Sigmoid colon (tissue), 7 donors: ENCODE data around the gene STK11. TPM values are rescaled to one million over a fixed set of nuclear protein-coding genes. Genes with fewer than 3 reads are reported as not detected.

ENCODE experiments used
- DNase-seq: peaks from one replicate; pipeline ENCODE4 v3.0.0-alpha.2; 2019
- H3K27ac ChIP-seq, 4 donors: fragments of 200-600 bp; sonication (generic); one replicate each; pipeline ENCODE4 v1.5.1; 2016 to 2019; ENCODE audit warnings: mild to moderate bottlenecking in 1 of 4
- H3K27me3 ChIP-seq, 3 donors: fragments of 200-600 bp; sonication (generic); one replicate each; pipeline ENCODE4 v1.5.1; 2019; ENCODE audit warnings: mild to moderate bottlenecking in 1 of 3
- H3K36me3 ChIP-seq, 4 donors: fragments of 200-600 bp; sonication (generic); one replicate each; pipeline ENCODE4 v1.5.1; 2016 to 2019
- H3K4me1 ChIP-seq, 4 donors: fragments of 200-600 bp; sonication (generic); one replicate each; pipeline ENCODE4 v1.5.1; 2017 to 2019
- H3K4me3 ChIP-seq, 4 donors: fragments of 200-600 bp; sonication (generic); one replicate each; pipeline ENCODE4 v1.5.1; 2017 to 2019; ENCODE audit warnings: mild to moderate bottlenecking in 2 of 4, moderate library complexity in 1 of 4
- H3K9me3 ChIP-seq, 4 donors: fragments of 200-600 bp in 3 of 4; sonication (generic) in 3 of 4; one replicate each; pipeline versions ENCODE4 v1.5.1 to v1.6.1; 2013 to 2019
- CTCF ChIP-seq, 4 experiments: fragments of 450-650 bp in 3 of 4; fragments of 200-600 bp in 1 of 4; IDR thresholded peaks; one replicate each; pipeline ENCODE4 v1.5.1; 2016 to 2019; ENCODE audit warnings: antibody characterized with exemption in 4 of 4, mild to moderate bottlenecking in 3 of 4, moderate library complexity in 2 of 4
- EP300 ChIP-seq, 4 donors: sonication (generic); formaldehyde crosslinking; IDR thresholded peaks; one replicate each; pipeline ENCODE4 v1.6.1; 2017; ENCODE audit warnings: antibody characterized with exemption in 4 of 4
- POLR2A ChIP-seq, 2 donors: fragments of 450-650 bp; IDR thresholded peaks; one replicate each; pipeline ENCODE4 v1.6.1; 2016; ENCODE audit warnings: antibody characterized with exemption in 2 of 2, mild to moderate bottlenecking in 2 of 2, moderate library complexity in 2 of 2
- POLR2AphosphoS5 ChIP-seq, 4 donors: sonication (generic); formaldehyde crosslinking; IDR thresholded peaks; one replicate each; pipeline ENCODE4 v1.6.1; 2017; ENCODE audit warnings: antibody characterized with exemption in 4 of 4
- WGBS, 2 donors: extraction: QIAGEN DNeasy Blood & Tissue Kit; methylation state at CpG; one replicate each; pipeline ENCODE4 v1.1.7; 2013; 5-methylcytosine and 5-hydroxymethylcytosine counted together
- intact Hi-C: fragments of 100-400 bp; cut with DNase I; formaldehyde crosslinking; loops from one replicate; pipeline ENCODE4 v1.15.1; 2023
- polyA plus RNA-seq, 3 donors: library from polyadenylated mRNA; stranded (reverse); fragments of 200-250 nt; gene quantifications; one replicate each; pipeline ENCODE4 v1.2.3, GENCODE V29; 2013
- total RNA-seq, 4 donors: library from RNA; depleted of rRNA; stranded (reverse); fragments of >200 nt; gene quantifications; one replicate each; pipeline ENCODE4 v1.1.0, GENCODE V29; 2016
- donor health status: healthy with polysubstance abuse.
- donor health status: Bipolar disorder and iron deficiency.
- donor health status: healthy.

The STK11 gene
- total and polyA plus RNA-seq, 7 donors, result 31.2 to 86.5 (median 41.8) TPM

- H3K4me3 ChIP-seq, result peak overlapping the region in 1 of 4 donors; percentile 53
- intact Hi-C loops, result loop anchor here (1.0 to 10.0 kb wide), 2 partner anchors 23 to 693 kb away; partner anchors contain the start of gene BSG
- peaks cover 0 to 73% (median 69%) of the 10 kb centered on the region in 4 donors for H3K4me1 ChIP-seq
- H3K27ac ChIP-seq, result peak overlapping the region; percentile 94 to 100 (median 97)
- 24 to 28% methylated on average over 35 of the region's 35 CpGs for WGBS, 2 donors
- no peaks in the 10 kb centered on the region for H3K27me3 ChIP-seq
- H3K9me3 ChIP-seq, result no peaks in the 10 kb centered on the region
- DNase-seq, result peak; percentile 80
- peaks cover 15 to 19% (median 17%) of the 10 kb centered on the region in 4 donors for H3K36me3 ChIP-seq
- peak in 1 of 4 donors; percentile 14 for TF ChIP-seq EP300 (IDR thresholded peaks at IDR 0.05)
- no peak for TF ChIP-seq POLR2A (IDR thresholded peaks at IDR 0.05)
- peak in 1 of 4 donors; percentile 32 for TF ChIP-seq POLR2AphosphoS5 (IDR thresholded peaks at IDR 0.05)
- TF ChIP-seq CTCF (IDR thresholded peaks at IDR 0.05), result no peak
Measured at GRCh38 chr19:1267477-1268225, 62.1 kb downstream of the STK11 start.

- Histone ChIP-seq H3K4me3 (peak overlapping the region in 1 of 4 donors; percentile 61), H3K27me3 (no peaks in the 10 kb centered on the region), H3K36me3 (peaks cover 22 to 27% (median 25%) of the 10 kb centered on the region in 4 donors), H3K4me1 (peaks cover 0 to 78% (median 75%) of the 10 kb centered on the region in 4 donors), H3K27ac (peak overlapping the region; percentile 94 to 100 (median 97)), H3K9me3 (no peaks in the 10 kb centered on the region)
- DNase-seq, result peak; percentile 77
- 51 to 59% methylated on average over 40 of the region's 40 CpGs for WGBS, 2 donors
- intact Hi-C loops, result loop anchor here (10.0 kb wide), 1 partner anchor 694 kb away; the partner anchor contains the start of gene BSG
- TF ChIP-seq CTCF (IDR thresholded peaks at IDR 0.05) (no peak), POLR2AphosphoS5 (IDR thresholded peaks at IDR 0.05) (no peak), POLR2A (IDR thresholded peaks at IDR 0.05) (no peak), EP300 (IDR thresholded peaks at IDR 0.05) (no peak)
Measured at GRCh38 chr19:1268226-1269064, 62.9 kb downstream of the STK11 start.

GRCh38 chr19:1269065-1269477 is 63.5 kb downstream of the STK11 start, which contains the start of gene CIRBP:
Gene CIRBP (plus strand): TSS chr19:1269332. CDS start chr19:1270934, 1,602 bp downstream.
- no peaks in the 10 kb centered on the region for H3K9me3 ChIP-seq
- H3K36me3 ChIP-seq, result peaks cover 26 to 33% (median 31%) of the 10 kb centered on the region in 4 donors
- peaks cover 0 to 84% (median 81%) of the 10 kb centered on the region in 4 donors for H3K4me1 ChIP-seq
- 1% methylated on average over 50 of the region's 50 CpGs for WGBS, 2 donors
- DNase-seq, result peak; percentile 100
- TF ChIP-seq POLR2AphosphoS5 (IDR thresholded peaks at IDR 0.05) (peak; percentile 97 to 100 (median 100)), CTCF (IDR thresholded peaks at IDR 0.05) (no peak), POLR2A (IDR thresholded peaks at IDR 0.05) (peak; percentile 94 to 95), EP300 (IDR thresholded peaks at IDR 0.05) (peak in 1 of 4 donors; percentile 62)
- no peaks in the 10 kb centered on the region for H3K27me3 ChIP-seq
- peak within 1 kb of the TSS; percentile 94 to 100 (median 97) for H3K27ac ChIP-seq
- intact Hi-C loops, result loop anchor here (10.0 kb wide), 1 partner anchor 694 kb away; the partner anchor contains the start of gene BSG
- peak within 1 kb of the TSS; percentile 38 to 94 (median 74) for H3K4me3 ChIP-seq

- intact Hi-C loops, result loop anchor here (10.0 kb wide), 1 partner anchor 695 kb away; the partner anchor contains the start of gene BSG
- Histone ChIP-seq H3K27ac (peak overlapping the region; percentile 94 to 100 (median 97)), H3K4me3 (peak overlapping the region; percentile 38 to 94 (median 74)), H3K9me3 (no peaks in the 10 kb centered on the region), H3K27me3 (no peaks in the 10 kb centered on the region), H3K36me3 (peaks cover 32 to 39% (median 37%) of the 10 kb centered on the region in 4 donors), H3K4me1 (peaks cover 0 to 90% (median 87%) of the 10 kb centered on the region in 4 donors)
- peak; percentile 95 for DNase-seq
- TF ChIP-seq POLR2A (IDR thresholded peaks at IDR 0.05) (no peak), CTCF (IDR thresholded peaks at IDR 0.05) (no peak), POLR2AphosphoS5 (IDR thresholded peaks at IDR 0.05) (peak; percentile 8 to 68 (median 46)), EP300 (IDR thresholded peaks at IDR 0.05) (no peak)
- WGBS, 2 donors, result 0 to 1% methylated on average over 64 of the region's 64 CpGs
Measured at GRCh38 chr19:1269478-1270212, 64.1 kb downstream of the STK11 start.
